Muscle of back (tissue), 11 donors: Measurements from ENCODE around the gene RSPH6A. TPM values are rescaled to one million over a fixed set of nuclear protein-coding genes. Genes with fewer than 3 reads are reported as not detected.
"Not testable (repeated sequence)": the region's sequence is repeated elsewhere in the genome, so short reads cannot be mapped to it uniquely, and the experiment has no call there.

Experiments used
- DNase-seq, 3 donors: peaks; one replicate each; pipeline versions ENCODE4 v3.0.0 to v3.0.0-alpha.2; 2013
- polyA plus RNA-seq, 10 donors: library from polyadenylated mRNA; unstranded; fragments of 120-200 nt; gene quantifications; one replicate each; pipeline ENCODE4 v1.2.1, GENCODE V29; 2013; ENCODE audit not compliant: insufficient read length in 10 of 10

The RSPH6A gene
- polyA plus RNA-seq, 10 donors, result not detected

DNA sequence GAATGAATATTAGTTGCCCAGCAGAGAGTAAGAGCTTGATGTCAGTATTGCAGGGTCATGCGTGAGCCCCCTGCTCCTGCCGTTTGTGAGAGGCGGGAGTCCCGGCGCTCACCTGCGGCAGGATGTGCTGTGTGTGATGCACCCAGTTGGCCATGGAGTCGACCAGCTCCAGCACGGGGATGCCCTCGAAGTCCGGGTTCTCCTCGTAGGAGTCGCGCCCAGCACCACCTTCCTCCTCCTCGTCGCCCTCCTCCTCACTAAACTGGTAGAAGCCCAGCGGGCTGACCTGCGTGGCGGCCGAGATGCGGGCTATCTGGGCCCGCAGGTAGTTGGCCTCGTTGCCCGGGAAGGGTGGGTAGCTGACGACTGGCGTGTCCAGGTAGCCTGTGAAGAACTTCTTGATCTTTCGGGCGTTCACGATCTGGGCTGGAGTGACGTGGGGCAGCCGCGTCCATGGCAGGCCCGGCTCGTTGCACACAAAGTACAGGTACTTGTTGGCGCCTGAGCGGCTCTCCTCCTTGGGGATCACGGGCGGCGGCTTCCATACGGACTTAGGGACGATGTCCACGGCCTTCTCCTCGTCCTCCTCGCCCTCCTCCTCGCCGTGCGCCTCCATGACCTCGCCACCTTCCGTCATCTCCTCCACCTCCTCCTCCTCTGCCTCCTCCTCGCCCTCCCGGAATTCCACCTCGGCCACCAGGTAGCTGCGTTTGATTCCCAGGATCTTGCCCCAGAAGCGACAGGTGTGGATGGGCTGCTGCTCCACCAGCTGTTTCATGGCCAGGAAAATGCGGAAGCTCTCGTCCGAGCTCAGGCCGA is 10.8 kb downstream of the RSPH6A start:
- no peak for DNase-seq

- DNase-seq, result no peak
Observed at GRCh38 chr19:45801603-45802175, 13.4 kb downstream of the RSPH6A start.

DNA sequence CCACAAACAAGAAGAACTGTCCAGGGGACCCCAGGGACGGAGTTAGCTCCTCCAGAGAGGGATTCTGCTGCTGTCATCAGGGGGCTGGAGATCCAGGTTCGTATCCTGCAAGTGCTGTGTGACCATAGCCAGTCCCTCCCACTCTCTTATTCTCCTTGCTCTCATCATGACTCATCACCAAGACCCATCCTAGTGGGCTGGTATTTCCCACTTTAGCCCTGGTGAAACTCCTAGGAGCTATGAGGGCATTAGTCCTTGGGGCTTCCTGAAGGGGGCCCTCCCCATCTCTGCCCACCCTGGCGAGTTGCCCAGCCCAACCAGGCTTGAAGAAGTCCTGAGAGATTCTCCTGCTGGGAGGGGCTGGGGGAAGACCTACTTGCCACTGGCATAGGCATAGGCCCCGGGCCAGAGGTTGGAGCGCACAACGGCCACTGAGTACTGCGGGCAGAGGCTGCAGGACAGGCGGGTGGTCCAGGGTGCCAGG is 15.0 kb downstream of the RSPH6A start:
- DNase-seq, result no peak

DNA sequence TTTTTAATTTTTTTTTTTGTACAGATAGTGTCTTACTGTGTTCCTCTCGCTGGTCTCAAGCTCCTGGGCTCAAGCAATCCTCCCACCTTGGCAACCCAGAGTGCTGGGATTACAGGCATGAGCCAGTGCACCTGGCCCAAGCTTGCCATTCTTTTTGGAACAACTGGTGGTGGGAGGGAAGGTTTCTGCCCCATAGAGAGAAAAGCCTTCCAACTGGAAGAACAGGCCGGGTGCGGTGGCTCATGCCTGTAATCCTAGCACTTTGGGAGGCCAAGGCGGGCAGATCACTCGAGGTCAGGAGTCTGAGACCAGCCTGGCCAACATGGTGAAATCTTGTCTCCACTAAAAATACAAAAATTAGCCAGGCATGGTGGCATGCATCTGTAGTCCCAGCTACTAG is 15.6 kb downstream of the RSPH6A start:
- DNase-seq, result not testable (repeated sequence)

DNA sequence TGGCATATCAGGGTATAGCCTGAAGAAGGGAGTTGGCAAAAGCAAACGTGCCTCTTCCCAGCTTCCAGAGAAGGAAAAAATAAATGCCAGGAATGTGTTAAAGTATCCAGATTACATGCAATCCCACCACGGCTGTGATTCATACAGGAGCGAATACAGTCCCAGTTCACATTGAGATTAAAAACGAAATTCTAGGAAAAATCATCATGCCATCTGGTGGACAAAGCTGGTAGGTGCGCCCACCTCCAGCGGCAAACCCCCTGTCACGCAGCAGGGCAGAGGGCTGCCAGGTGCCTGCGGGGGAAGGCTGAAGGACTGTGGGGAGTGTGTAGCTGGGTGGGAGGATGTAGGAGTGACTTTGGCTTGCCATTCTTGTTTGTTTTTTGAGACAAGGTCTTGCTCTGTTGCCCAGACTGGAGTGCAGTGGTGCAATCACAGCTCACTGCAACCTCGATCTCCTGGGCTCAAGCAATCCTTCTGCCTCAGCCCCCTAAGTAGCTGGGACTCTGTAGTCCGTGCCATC is 16.1 kb downstream of the RSPH6A start:
- peak; percentile 68 to 87 (median 73) for DNase-seq

DNA sequence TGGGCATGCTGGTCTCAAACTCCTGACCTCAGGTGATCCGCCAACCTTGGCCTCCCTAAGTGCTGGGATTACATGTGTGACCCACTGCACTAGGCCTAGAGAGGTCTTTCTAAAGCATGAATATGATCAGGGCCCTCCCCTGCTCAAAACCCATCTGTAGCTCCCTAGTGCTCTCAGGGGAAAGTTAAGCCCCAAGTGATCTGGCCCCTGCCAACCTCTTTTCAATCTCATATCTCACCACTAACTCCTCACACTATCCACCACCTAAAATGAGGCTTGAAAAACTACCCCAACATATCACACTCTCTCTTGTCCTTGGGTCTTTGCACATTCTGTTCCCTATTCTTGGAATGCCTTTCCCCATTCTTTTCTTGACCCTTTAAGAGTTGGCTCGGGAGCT is 20.5 kb downstream of the RSPH6A start:
- DNase-seq, result no peak

DNA sequence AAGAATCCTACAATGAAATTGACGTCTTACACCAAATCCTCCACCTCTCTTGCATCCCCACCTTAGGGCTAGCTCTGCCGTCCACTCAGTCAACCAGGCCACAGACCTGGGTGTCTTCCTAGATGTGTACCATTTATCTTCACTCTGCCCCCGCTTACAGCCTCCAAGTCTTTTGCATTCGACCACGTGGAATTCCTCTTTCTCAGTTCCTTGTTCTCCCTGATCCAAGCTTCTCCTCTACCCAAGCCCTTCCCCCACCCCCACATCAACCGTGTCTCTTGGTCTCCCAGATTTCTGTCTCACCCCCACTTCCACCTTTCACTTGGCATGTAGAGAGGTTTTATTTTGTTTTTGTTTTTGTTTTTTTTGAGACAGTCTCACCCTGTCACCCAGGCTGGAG is 21.2 kb downstream of the RSPH6A start:
- no peak for DNase-seq

GRCh38 chr19:45793178-45793564 is 21.9 kb downstream of the RSPH6A start:
- DNase-seq, result no peak

DNA sequence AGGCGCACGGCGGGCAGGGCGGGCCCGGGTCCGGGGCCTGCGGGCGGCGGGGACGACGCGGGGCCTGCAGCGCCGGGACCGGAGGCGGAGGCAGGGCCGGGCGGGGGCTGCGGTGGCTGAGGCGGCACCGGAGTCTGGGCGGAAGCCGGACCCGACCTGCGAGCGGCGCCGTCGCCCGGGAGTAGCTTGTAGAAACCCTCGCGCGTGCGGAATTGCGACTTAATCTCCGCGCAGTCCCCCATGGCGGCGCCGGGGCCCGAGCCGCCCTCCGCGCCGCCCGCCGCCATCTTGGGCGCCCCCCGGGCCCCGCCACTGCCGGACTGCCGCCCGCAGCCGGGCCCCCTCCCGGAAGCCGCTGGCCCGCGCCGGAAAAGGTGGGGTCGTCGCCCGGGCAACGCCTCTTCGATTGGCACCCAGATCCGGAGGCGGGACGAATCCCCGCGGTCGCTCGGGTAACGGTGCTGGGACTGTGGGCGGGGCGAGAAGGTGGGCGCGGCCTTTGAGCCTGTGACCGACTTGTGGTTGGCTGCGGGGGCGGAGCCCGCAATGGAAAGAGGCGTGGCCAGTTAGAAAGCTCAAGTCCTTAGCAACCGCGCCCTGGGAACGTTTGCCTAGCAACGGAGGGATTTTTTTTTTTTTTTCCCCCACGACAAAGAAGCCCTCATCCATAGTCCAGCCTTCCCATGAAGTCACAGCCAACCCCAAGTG is 22.5 kb downstream of the RSPH6A start, which contains the start of gene DMWD:
TSS of gene DMWD (minus strand) at position 376 of the 708 bp plus-strand sequence. CDS start at position 287, 89 bp downstream.
- peak; percentile 98 to 100 (median 99) for DNase-seq

GRCh38 chr19:45791744-45792469 is 23.2 kb downstream of the RSPH6A start:
- no peak for DNase-seq

DNA sequence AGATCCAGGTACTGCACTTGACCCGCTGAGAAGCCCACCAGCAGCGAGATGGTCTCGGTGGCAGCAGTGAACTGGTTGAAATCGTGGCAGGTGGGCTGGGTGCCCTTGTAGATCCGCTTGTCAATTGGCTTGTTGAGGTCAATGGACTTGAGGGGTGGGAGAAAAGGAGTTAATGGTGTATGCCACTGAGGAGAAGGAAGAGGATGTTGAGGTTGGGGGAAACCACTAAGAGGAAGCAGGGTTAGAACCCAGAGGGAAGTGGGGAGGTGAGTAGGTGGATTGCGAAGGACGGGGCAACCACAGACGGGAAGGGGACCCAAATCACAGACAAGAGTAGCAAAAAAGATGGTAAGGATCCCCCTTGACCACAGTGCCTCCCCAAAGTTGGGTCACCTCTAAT is 24.2 kb downstream of the RSPH6A start:
- DNase-seq, result no peak

GRCh38 chr19:45789035-45789786 is 25.9 kb downstream of the RSPH6A start:
- no peak for DNase-seq

- DNase-seq, result no peak
Observed at GRCh38 chr19:45786533-45786894, 28.6 kb downstream of the RSPH6A start.

DNA sequence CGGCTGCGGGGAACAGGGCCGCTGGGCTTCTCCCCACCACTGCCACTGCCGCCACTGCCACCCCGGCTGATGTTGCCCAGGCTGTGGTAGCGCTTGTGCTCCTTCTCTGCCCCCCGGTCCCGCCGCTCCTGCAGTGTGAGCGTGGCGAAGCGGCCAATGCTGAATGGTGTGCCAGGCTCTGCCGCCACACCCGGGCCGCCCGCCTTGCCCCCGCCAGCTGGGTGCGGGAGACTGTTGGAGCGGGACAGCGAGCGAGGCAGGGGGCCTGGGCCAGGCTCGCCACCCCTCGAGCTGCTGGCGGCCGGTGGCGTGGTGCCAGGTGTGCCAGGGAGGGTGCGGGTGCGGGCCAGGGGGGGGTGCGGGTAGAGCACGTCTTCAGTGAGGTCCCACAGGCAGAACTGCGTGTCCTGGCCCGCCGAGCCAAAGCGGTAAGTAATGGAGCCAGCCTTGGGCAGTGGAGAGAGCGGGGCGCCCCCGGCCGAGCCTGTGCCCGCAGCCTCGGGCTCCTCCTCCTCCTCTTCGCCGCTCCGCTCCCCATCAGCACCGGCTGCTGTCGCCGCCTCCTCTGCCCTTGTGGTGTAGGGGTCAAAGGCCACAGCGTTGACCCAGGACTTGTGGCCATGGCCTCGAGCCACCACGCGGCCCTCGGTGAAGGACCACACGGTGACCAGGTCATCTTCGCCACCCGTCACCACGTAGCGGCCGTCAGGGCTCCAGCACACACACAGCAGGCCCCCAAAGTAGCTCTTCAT is 29.2 kb downstream of the RSPH6A start:
- no peak for DNase-seq

- DNase-seq, result no peak
Observed at GRCh38 chr19:45785097-45785496, 30.0 kb downstream of the RSPH6A start.

DNA sequence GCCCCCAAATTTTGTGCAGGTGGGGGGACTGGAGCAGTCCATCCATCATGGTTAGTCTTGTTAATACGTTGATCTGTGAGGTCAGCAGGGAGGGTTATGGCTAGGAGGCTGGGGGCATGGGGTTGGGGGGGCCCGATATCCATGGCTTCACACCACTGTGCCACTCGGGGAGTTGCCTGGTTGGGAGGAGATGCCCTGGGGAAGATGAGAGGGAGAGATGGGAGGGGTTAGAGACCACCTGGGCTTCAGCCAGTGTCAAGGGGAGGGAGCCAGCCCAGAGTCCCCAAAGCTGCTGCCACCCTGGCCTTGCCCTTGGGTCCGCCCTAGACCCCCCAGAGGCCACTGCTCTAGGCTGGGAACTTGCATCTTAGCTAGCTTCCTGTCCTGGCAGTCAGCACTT is 31.0 kb downstream of the RSPH6A start:
- no peak for DNase-seq

DNA sequence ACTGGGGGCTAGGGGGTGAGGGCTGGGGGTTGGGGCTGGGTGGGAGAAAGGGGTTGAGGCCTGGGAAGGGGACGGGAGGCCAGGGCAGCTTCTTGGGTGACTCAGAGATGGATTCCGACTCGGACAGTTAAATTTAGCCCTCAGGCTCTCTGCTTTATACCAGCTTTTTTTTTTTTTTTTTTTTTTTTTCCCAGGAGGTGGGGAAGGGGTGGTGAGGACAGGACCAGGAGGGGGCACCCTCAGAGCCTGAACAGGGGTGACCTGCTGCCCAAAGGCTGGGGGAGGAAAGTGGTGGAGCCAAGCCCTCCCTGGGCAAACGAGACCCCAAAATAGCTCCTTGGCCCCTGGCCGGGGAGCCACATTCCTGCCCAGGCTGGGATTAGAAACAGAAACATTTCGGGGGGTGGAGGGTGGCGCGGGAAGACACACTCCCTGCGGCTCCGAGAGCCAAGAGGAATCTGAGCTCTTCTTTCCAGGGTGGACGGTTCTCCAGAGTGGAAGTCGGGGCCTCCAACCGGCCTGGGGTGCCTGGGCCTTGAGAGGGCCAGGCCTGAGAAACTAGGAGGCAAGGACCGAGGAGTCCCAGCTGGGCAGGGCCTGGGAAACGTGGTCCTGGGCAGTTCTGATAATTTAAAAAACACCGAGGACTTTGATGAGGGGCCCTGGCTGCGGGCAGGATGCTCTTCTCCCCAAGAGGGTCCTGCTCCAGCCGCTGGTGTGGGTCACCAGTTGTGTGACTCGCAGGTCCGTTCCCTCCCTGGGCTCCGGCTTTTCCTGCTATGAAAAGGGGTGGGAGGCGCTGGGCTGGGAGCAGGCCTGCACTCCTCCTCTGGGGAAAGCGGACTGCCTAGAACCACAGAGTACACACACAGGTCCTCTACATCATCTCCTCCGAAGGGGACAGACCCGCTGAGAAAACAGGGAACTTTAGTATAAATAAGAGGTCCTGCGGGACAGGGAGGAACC is 32.0 kb downstream of the RSPH6A start:
- DNase-seq, result peak; percentile 73 to 76 (median 74)

DNA sequence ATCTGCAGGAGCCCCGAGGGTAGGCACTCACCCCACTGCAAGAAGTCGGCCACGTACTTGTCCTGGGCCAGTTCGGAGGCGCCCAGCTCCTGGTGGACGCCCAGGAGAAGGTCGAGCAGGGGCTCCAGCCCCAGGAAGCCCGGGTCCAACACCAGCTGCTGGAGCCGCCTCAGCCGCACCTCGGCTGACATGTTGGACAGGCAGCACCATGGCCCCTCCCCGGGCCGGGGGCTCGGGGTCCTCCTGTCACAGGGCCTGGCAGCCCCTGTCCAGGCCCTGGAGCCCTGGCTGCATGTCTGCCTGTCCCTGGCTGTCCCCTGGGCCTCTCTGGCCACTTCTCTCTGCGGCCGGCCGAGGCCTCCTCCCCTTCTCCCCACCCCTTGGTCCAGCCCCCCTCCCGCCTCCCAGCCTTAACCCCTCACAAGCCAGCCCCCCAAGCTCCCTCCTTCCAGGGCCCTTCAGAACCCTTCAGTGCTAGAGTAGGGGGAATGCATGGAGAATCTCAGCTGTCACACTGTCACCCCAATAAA is 32.9 kb downstream of the RSPH6A start, which contains the start of gene DMPK:
TSS of gene DMPK (minus strand) at position 329 of the 530 bp plus-strand sequence. CDS start at position 191, 138 bp downstream.
- peak in 2 of 3 donors; percentile 62 to 82 for DNase-seq
